ENCODE measurements around the gene ANKK1.

- no peak for TF ChIP-seq TEAD4 (IDR thresholded peaks at IDR 0.05)
- TF ChIP-seq TAF1 (IDR thresholded peaks at IDR 0.05; ENCODE audit: low read depth): no peak
- TF ChIP-seq YY1 (IDR thresholded peaks at IDR 0.05; ENCODE audit: low read depth): no peak
- TF ChIP-seq MAX (IDR thresholded peaks at IDR 0.05): no peak
- TF ChIP-seq REST (IDR thresholded peaks at IDR 0.05; ENCODE audit: low read depth): no peak
- no peak for TF ChIP-seq ZBTB7A (IDR thresholded peaks at IDR 0.05; ENCODE audit: low read depth)
- no peak for TF ChIP-seq EP300 (IDR thresholded peaks at IDR 0.05; ENCODE audit: borderline replicate concordance)
- TF ChIP-seq RAD21 (IDR thresholded peaks at IDR 0.05; ENCODE audit: low read depth): no peak
- no peak for TF ChIP-seq EGR1 (IDR thresholded peaks at IDR 0.05)
- no peak for TF ChIP-seq CREB1 (IDR thresholded peaks at IDR 0.05; ENCODE audit: low read depth)
- no peak for TF ChIP-seq FOXM1 (IDR thresholded peaks at IDR 0.05; ENCODE audit: borderline replicate concordance, low read depth)
Observed at GRCh38 chr11:113396690-113397089, 9.1 kb downstream of the ANKK1 start.

All from Ishikawa (cell line).